ENCODE measurements around the gene BLCAP. TPM values are rescaled to one million over a fixed set of nuclear protein-coding genes. Genes with fewer than 3 reads are reported as not detected.

The BLCAP gene
- total RNA-seq, 1 donor, result 39.1 TPM

- no peak overlapping the region for H3K4me3 ChIP-seq (ENCODE audit: insufficient read depth, low read length)
- H3K4me1 ChIP-seq (ENCODE audit: insufficient read depth, low read length), result peaks cover 30% of the 10 kb centered on the region
- no peaks in the 10 kb centered on the region for H3K9me3 ChIP-seq (ENCODE audit: low read depth, low read length)
- DNase-seq (ENCODE audit: insufficient read length, low spot score, missing footprints), result peak; percentile 90
- peaks cover 75% of the 10 kb centered on the region for H3K79me2 ChIP-seq (ENCODE audit: insufficient read depth, low read length)
- no peak overlapping the region for H3K27ac ChIP-seq (ENCODE audit: low read depth, low read length)
- no peak for TF ChIP-seq CTCF (IDR thresholded peaks at IDR 0.05; ENCODE audit: extremely low read depth, low read depth, low read length)
- no peak overlapping the region for H2AFZ ChIP-seq (ENCODE audit: low read length)
- peaks cover 60% of the 10 kb centered on the region for H4K20me1 ChIP-seq (ENCODE audit: insufficient read depth, low read length)
- H3K4me2 ChIP-seq (ENCODE audit: insufficient read depth, low read length), result peak overlapping the region; percentile 97
- H3K36me3 ChIP-seq (ENCODE audit: insufficient read depth, low read length), result peaks cover 3% of the 10 kb centered on the region
- H3K27me3 ChIP-seq (ENCODE audit: insufficient read depth, low read length), result no peaks in the 10 kb centered on the region
These were observed 2.6 kb downstream of the BLCAP start for GRCh38 chr20:37524859-37525708.

- no peak for DNase-seq (ENCODE audit: insufficient read length, low spot score, missing footprints)
- peaks cover 3% of the 10 kb centered on the region for H3K36me3 ChIP-seq (ENCODE audit: insufficient read depth, low read length)
- H3K27me3 ChIP-seq (ENCODE audit: insufficient read depth, low read length), result no peaks in the 10 kb centered on the region
- no peak for TF ChIP-seq CTCF (IDR thresholded peaks at IDR 0.05; ENCODE audit: extremely low read depth, low read depth, low read length)
- no peak overlapping the region for H2AFZ ChIP-seq (ENCODE audit: low read length)
- H3K9me3 ChIP-seq (ENCODE audit: low read depth, low read length), result no peaks in the 10 kb centered on the region
- no peak overlapping the region for H3K4me3 ChIP-seq (ENCODE audit: insufficient read depth, low read length)
- H3K27ac ChIP-seq (ENCODE audit: low read depth, low read length), result no peak overlapping the region
- peaks cover 30% of the 10 kb centered on the region for H3K4me1 ChIP-seq (ENCODE audit: insufficient read depth, low read length)
- H3K79me2 ChIP-seq (ENCODE audit: insufficient read depth, low read length), result peaks cover 85% of the 10 kb centered on the region
- no peak overlapping the region for H3K4me2 ChIP-seq (ENCODE audit: insufficient read depth, low read length)
- peaks cover 69% of the 10 kb centered on the region for H4K20me1 ChIP-seq (ENCODE audit: insufficient read depth, low read length)
These were observed 3.6 kb downstream of the BLCAP start for GRCh38 chr20:37523911-37524700.

- no peak for TF ChIP-seq CTCF (IDR thresholded peaks at IDR 0.05; ENCODE audit: extremely low read depth, low read depth, low read length)
- H4K20me1 ChIP-seq (ENCODE audit: insufficient read depth, low read length), result peaks cover 80% of the 10 kb centered on the region
- no peak overlapping the region for H3K4me3 ChIP-seq (ENCODE audit: insufficient read depth, low read length)
- no peak for DNase-seq (ENCODE audit: insufficient read length, low spot score, missing footprints)
- H3K79me2 ChIP-seq (ENCODE audit: insufficient read depth, low read length), result peaks cover 96% of the 10 kb centered on the region
- H3K4me1 ChIP-seq (ENCODE audit: insufficient read depth, low read length), result peaks cover 22% of the 10 kb centered on the region
- H3K4me2 ChIP-seq (ENCODE audit: insufficient read depth, low read length), result no peak overlapping the region
- H3K27ac ChIP-seq (ENCODE audit: low read depth, low read length), result no peak overlapping the region
- H2AFZ ChIP-seq (ENCODE audit: low read length), result no peak overlapping the region
- H3K36me3 ChIP-seq (ENCODE audit: insufficient read depth, low read length), result peaks cover 10% of the 10 kb centered on the region
- H3K9me3 ChIP-seq (ENCODE audit: low read depth, low read length), result no peaks in the 10 kb centered on the region
- H3K27me3 ChIP-seq (ENCODE audit: insufficient read depth, low read length), result no peaks in the 10 kb centered on the region
These were observed 4.7 kb downstream of the BLCAP start for GRCh38 chr20:37523012-37523391.

Data from osteoblast (primary cell).